Left forelimb (tissue), 1 donor: ENCODE results near the gene NGEF.
A peak's percentile ranks its signal among the peaks of the same experiment; 100 is the strongest.
"Not testable (repeated sequence)": the region's sequence is repeated elsewhere in the genome, so short reads cannot be mapped to it uniquely, and the experiment has no call there.

Source experiments
- DNase-seq: peaks from one replicate; pipeline ENCODE4 v3.0.0-alpha.2; 2018; ENCODE audit warnings: low spot score

The NGEF gene

GRCh38 chr2:233013027-233013461 lies at the start of gene NGEF:
TSS of gene NGEF (minus strand) at chr2:233013256. CDS start at chr2:232974890, 38,366 bp downstream.
- peak; percentile 47 for DNase-seq

GRCh38 chr2:233062451-233062850 lies 49.4 kb upstream of the NGEF start:
- peak; percentile 18 for DNase-seq

DNA sequence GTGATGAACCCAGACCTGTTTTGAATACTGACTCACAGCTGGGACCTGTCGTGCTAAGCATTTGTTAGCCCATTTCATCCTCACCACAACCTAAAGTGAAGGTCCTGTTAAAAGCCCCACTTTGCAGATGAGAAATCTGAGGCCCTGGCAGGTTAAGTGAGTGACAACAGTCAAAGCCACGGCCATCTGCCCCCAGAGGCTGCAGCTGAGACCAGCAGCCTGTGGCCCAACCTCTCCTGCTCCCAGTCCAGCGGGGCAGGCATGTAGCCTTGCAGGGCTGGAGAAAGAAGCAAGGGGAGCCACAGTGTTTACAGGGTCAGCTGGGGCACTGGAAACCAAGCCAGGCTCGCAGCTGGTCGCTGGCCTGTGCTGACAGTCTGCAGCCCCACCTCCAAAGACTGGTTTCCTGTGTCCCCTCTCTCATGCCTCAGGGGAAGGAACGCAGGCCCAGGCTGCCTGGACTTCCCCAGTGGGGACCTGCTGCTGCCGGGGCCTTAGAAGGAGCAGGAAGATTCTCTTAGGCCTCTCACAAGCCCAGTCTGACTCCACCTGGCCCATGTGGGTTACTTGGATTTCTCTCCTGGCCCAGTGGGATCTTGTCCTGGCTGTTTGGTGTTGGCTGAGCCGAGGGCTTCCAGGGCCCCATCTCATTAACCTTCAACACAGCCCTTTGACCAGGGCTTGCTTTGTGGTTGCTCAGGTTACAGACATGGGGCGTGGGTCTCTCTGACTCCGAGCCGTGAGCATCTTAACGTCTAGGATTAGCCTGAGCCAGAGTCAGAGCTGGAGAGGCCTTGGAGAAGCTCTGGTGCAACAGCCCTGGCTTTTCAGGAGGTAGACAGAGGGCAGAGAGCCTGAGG lies 48.8 kb upstream of the NGEF start:
- peak; percentile 60 for DNase-seq

- DNase-seq, result peak; percentile 41
Measured at GRCh38 chr2:233060980-233061590, 48.0 kb upstream of the NGEF start.

DNA sequence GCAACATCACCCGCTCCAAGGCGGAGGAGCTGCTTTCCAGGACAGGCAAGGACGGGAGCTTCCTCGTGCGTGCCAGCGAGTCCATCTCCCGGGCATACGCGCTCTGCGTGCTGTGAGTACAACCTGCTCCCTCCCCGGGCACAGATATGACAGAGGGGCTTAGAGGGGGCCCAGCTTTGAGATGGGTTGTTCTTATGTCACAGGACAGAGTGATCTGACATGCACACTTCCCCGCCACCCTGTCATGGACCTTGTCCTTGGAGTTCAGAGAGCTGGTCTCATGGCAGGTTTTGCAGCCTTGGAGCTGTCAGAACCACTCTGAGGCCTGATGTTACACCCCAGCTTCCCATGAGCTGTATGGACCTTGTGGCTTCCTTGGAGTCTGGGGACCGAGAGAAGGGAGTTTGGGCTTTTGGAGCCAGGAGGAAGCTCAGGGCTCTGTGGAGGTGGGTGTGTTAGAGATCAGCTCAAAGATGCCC lies 47.5 kb upstream of the NGEF start:
- no peak for DNase-seq

DNA sequence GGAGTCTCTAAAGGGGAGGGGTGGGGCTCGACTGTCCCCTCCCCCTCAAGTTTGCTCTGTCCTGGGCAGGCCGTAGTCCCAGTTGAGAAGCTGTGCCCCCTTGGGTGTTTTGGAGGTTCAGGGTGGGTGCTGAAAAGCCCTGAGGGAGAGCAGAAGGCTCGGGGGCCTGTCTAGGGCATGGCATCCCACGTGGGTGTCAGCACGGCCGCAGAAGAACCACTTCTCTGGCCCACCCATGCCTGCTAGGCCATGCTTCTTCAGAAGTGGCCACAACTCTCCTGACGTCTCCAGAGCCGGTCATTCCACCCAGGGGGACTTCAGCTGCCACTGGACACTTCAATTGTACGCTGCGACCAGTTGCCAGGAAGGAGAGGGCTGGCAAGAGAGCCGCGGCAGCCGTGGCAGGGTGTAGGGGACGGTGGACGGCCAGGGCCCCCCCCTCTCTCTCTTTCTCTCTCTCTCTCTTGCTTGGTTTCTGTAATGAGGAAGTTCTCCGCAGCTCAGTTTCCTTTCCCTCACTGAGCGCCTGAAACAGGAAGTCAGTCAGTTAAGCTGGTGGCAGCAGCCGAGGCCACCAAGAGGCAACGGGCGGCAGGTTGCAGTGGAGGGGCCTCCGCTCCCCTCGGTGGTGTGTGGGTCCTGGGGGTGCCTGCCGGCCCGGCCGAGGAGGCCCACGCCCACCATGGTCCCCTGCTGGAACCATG lies 46.9 kb upstream of the NGEF start, which contains the start of gene INPP5D:
Gene INPP5D (plus strand): TSS at position 546 of the 704 bp plus-strand sequence. CDS start 137 bp downstream, at position 683.
- DNase-seq, result peak; percentile 65

DNA sequence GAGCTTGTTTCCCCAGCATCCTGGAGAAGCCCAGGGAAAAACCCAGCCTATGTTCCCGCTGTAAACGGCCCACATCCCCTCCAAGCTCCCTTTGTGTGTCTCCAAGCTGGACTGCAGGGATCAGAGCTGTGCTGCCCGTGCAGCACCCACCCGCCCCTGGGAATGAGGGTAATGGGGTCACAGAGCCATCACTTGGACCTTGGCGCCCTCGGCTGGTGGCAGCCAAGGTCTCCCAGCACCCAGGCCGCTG lies 46.4 kb upstream of the NGEF start:
- no peak for DNase-seq

GRCh38 chr2:233058717-233059546 lies 45.9 kb upstream of the NGEF start:
- peak; percentile 58 for DNase-seq

DNA sequence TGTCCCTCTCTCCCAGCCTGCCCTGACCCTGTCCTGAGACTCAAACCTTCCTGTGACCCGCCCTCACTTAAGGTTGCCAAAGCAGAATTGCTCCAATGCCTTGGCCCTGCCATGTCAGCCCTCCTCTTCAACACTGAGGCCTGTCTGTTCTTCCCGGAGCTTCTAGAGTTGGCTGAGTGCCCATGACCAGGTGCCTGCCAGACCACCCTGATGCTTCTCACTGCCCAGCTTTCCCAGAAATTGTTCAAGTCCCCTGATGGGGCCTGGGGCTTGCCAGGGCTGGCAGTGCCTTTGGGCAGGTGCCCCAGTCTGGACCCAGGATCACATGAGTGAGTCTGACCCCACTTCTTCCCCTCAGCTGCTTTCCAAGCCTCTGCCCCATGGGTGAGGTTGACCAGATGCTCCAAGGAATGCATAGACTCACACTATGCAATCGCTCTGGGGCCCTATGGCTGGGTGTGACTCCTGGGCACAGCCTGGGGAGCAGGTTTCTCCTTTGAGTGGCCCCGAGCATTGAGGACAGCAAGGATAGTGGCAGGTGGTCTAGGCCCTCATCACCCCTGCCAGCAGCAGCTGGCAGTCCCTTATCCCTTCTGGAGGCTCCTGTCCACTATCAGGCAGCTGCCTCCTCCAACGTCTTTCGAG lies 44.0 kb upstream of the NGEF start:
- DNase-seq, result peak; percentile 42

- no peak for DNase-seq
Measured at GRCh38 chr2:233055362-233055761, 42.3 kb upstream of the NGEF start.

- peak; percentile 65 for DNase-seq
Measured at GRCh38 chr2:233053928-233054784, 41.1 kb upstream of the NGEF start.

GRCh38 chr2:233052517-233052916 lies 39.5 kb upstream of the NGEF start:
- not testable (repeated sequence) for DNase-seq

DNA sequence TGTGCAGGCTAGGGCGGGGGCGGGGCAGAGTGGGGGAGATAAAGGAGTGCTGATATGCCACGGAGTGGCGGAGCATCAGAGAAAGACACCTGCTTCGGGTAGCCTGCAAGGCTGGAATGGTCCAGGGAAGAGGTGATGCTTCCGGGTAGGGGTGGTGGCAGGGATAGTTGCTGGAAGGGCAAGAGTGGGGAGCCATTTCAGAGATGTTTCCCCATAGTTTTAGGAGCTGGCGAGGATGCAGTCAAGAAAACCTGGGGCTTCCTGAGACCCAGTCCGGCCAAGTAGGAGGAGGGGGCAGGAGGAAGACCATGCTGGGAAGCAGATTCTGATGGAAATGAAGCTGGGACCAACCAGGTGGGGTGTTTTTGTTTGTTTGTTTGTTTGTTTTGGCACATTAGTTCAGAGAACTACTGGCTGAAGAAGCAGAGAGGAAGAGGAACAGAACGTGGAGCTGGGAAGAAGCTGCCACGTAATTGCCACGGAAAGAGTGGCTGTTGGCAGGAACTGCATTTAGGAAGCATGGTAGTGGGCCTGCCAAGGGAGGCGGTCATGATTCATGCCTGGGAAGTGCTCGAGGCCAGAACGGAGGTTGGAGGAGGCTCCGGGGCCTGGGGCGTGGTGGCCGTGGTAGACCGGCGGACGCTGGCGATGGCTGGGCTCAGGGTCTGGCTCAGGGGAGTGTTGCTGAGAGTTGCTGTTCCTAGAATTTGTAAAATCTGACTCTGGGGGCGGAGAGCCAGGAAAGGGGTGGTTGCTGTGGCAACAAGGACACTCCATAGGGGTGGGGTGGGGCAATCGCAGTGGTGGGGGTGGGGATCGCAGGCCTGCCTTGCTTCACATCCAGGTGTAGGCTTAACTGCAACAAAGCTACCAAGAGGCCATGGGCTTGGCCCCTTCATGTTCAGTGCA lies 38.4 kb upstream of the NGEF start:
- DNase-seq, result peak; percentile 73

- DNase-seq, result no peak
Measured at GRCh38 chr2:233049194-233049761, 36.2 kb upstream of the NGEF start.

DNA sequence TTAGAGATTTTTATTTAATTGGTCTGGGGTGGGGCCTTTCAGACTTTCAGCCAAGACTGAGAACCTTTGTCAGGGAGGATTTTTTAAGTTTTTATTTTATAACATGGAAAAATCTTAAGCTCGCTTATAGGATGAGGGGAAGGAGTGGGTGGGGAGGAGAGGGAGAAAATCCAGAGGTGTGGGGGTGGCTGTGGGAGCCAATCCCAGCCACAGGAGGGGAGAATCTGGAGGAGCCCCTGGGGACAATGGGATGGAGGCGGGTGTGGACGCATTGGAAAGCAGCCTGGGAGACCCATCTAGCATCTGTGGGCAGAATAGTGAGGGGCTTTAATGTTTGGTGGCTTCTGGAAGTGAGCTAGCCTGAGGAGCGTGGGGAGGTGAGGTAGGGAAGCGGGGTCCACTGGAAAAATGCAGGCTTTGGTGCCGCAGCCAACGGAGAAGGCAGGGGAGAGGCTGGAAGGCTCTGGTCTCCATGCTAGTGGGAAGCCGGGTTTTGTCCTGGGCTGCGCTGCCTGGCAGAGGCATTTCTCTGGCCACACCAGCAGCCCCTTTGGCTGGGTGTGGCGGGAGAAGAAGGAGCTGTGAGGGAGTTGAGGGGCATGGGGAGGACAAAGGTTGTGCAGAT lies 35.6 kb upstream of the NGEF start:
- DNase-seq, result no peak

- no peak for DNase-seq
Measured at GRCh38 chr2:233047667-233048066, 34.6 kb upstream of the NGEF start.

DNA sequence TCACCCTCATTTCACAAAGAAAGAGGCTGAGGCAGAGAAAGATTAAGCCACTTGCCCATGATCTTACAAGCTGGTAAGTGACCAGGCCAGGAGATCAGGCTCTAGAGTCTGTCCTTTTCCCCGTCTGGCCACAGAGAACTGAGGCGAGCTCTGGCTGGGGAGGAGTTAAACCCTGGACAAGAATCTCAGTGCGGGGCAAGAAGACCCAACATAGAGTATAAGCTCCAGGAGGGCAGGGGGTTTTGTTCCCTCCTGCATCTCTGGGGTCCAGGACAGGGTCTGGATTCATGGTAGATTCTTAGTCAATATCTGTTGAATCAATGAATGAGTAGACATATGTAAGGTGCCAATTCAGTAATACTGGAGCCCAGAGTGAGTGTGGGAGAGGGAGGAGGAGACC lies 34.1 kb upstream of the NGEF start:
- DNase-seq, result no peak

DNA sequence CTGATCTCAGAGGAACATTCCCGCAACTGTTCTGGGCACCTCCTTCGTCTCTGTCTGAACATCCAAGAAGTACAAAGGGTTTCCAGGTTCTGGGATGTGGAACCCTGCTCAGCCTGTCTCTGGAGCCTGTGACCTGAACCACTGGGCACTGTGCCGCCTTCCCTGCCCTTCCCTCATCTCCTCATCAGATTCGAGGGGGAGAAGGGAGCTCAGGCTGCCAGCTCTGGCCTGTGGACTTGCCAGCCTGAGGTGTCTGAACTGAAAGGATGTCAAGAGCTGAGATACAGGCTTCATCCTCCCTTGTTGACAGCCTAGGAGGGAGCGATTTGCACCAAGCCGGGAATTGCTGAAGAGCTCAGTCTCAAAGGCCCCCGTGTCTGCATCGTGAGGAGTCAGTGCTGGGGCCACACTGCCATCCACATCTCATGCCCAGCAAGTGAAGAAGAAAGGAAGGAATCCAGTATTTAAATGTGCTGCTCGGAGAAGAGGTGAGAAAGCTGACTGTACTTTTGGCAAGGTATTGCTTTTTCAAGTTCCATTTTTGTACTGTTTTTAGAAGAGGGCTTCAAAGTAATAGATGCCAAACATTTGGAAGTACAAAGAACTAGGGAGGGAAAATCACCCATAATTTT lies 32.0 kb upstream of the NGEF start:
- no peak for DNase-seq
